Endothelial cell of umbilical vein (primary cell): Measurements from ENCODE around the gene RAB40C. TPM values are rescaled to one million over a fixed set of nuclear protein-coding genes. Genes with fewer than 3 reads are reported as not detected.

Source experiments
- BruUV-seq: library from RNA; stranded (reverse); fragments of 400-500 nt; replicated peaks from 2 replicates; lab custom pipeline; 2021; lab: Mats Ljungman, UMichigan
- CTCF ChIA-PET: fragments of 300-600, 350-600 bp; sonication (Branson Sonifier 250); formaldehyde crosslinking; loops from one replicate; lab custom pipeline; 2021; ENCODE audit warnings: antibody characterized with exemption, inconsistent platforms; lab: Charles Lee
- POLR2A ChIA-PET: fragments of 300-600, 350-600 bp; sonication (Branson Sonifier 250); formaldehyde crosslinking; loops from one replicate; lab custom pipeline; 2021; ENCODE audit warnings: antibody characterized with exemption, inconsistent platforms; lab: Charles Lee
- DNase-seq: peaks from one replicate; pipeline ENCODE4 v3.0.0-alpha.2; 2011; ENCODE audit warnings: low read depth, low spot score
- FAIRE-seq: peaks from 2 replicates; lab custom pipeline; 2011; peaks lifted over from hg19 to GRCh38; lab: Jason Lieb, UNC
- H2AFZ ChIP-seq: 2 replicates; pipeline ENCODE4 v1.6.0; 2012; ENCODE audit warnings: low read depth, low read length, control low read depth, inconsistent platforms
- H3K27ac ChIP-seq: 2 replicates; pipeline ENCODE4 v1.5.1; 2011; ENCODE audit warnings: low read depth, mild to moderate bottlenecking, control low read depth, low read length, moderate library complexity; ENCODE audit not compliant: insufficient read depth
- H3K27me3 ChIP-seq, 2 experiments: 2 replicates each; pipeline versions ENCODE4 v1.6.0 to v1.6.1; 2011; ENCODE audit warnings: low read length in 2 of 2, mixed read lengths in 1 of 2; ENCODE audit not compliant: control insufficient read depth in 2 of 2, insufficient read depth in 2 of 2
- H3K36me3 ChIP-seq, 2 experiments: 2 replicates in 1 of 2; 3 replicates in 1 of 2; pipeline ENCODE4 v1.5.1; 2011; ENCODE audit warnings: low read length in 2 of 2, mild to moderate bottlenecking in 1 of 2, moderate library complexity in 1 of 2; ENCODE audit not compliant: control insufficient read depth in 2 of 2, insufficient read depth in 2 of 2; ENCODE audit errors: extremely low read depth in 1 of 2
- H3K4me1 ChIP-seq: 3 replicates; pipeline ENCODE4 v1.5.1; 2011; ENCODE audit warnings: mild to moderate bottlenecking, low read length; ENCODE audit not compliant: control insufficient read depth, insufficient read depth; ENCODE audit errors: extremely low read depth
- H3K4me2 ChIP-seq: 2 replicates; pipeline ENCODE4 v1.6.1; 2011; ENCODE audit warnings: low read length, control low read depth, mixed read lengths; ENCODE audit not compliant: insufficient read depth
- H3K4me3 ChIP-seq, 3 experiments: fragments of 200-600 bp in 1 of 3; sonication (generic), shearing (Covaris generic) in 1 of 3; replicated peaks in 1 of 3; 2 replicates each; pipeline ENCODE4 v1.5.1; 2011 to 2016; ENCODE audit warnings: control low read depth in 3 of 3, low read length in 3 of 3, mild to moderate bottlenecking in 2 of 3, inconsistent platforms in 1 of 3, low read depth in 1 of 3, moderate library complexity in 1 of 3; ENCODE audit not compliant: insufficient read depth in 1 of 3
- H3K79me2 ChIP-seq: 2 replicates; pipeline ENCODE4 v1.6.0; 2012; ENCODE audit warnings: low read length, inconsistent platforms; ENCODE audit not compliant: control insufficient read depth, insufficient read depth
- H3K9ac ChIP-seq: replicated peaks from 2 replicates; pipeline ENCODE3; 2011; ENCODE audit warnings: low read length, control low read depth; ENCODE audit not compliant: insufficient read depth; ENCODE audit errors: extremely low read depth
- H3K9me1 ChIP-seq: replicated peaks from 3 replicates; pipeline ENCODE4 v1.6.0; 2011; ENCODE audit warnings: mild to moderate bottlenecking, low read length; ENCODE audit not compliant: control insufficient read depth, insufficient read depth; ENCODE audit errors: extremely low read depth
- H3K9me3 ChIP-seq: replicated peaks from 2 replicates; pipeline ENCODE4 v1.5.1; 2012; ENCODE audit warnings: low read length, inconsistent platforms; ENCODE audit not compliant: control insufficient read depth, insufficient read depth
- H4K20me1 ChIP-seq: replicated peaks from 2 replicates; pipeline ENCODE3; 2011; ENCODE audit warnings: mild to moderate bottlenecking, low read length; ENCODE audit not compliant: control insufficient read depth, insufficient read depth; ENCODE audit errors: extremely low read depth
- CTCF ChIP-seq, 2 donors: IDR thresholded peaks; 1 replicate in 1 of 2; 2 replicates in 1 of 2; pipeline ENCODE4 v1.5.1; 2011; ENCODE audit warnings: low read length in 2 of 2, mild to moderate bottlenecking in 2 of 2, moderate library complexity in 2 of 2, control low read depth in 1 of 2, inconsistent platforms in 1 of 2, low read depth in 1 of 2; ENCODE audit not compliant: insufficient read depth in 1 of 2; ENCODE audit errors: extremely low read depth in 1 of 2
- EZH2 ChIP-seq: IDR thresholded peaks from 2 replicates; pipeline ENCODE4 v1.6.1; 2012; ENCODE audit warnings: borderline replicate concordance, low read depth, mild to moderate bottlenecking, moderate library complexity, low read length, inconsistent platforms; ENCODE audit not compliant: severe bottlenecking
- FOS ChIP-seq: IDR thresholded peaks from 2 replicates; pipeline ENCODE4 v1.6.1; 2011; ENCODE audit warnings: mild to moderate bottlenecking, low read length, moderate library complexity, borderline replicate concordance; ENCODE audit not compliant: insufficient read depth
- GATA2 ChIP-seq: IDR thresholded peaks from 2 replicates; pipeline ENCODE4 v1.7.0; 2011; ENCODE audit warnings: low read depth, mild to moderate bottlenecking, moderate library complexity, mixed read lengths, low read length; ENCODE audit not compliant: insufficient read length, insufficient read depth
- JUN ChIP-seq: IDR thresholded peaks from 2 replicates; pipeline ENCODE4 v1.6.1; 2011; ENCODE audit warnings: borderline replicate concordance, low read depth; ENCODE audit not compliant: insufficient read length, insufficient read depth
- MAX ChIP-seq: IDR thresholded peaks from 2 replicates; pipeline ENCODE4 v1.6.1; 2011; ENCODE audit not compliant: insufficient read depth, insufficient read length
- MYC ChIP-seq: IDR thresholded peaks from one replicate; pipeline ENCODE4 v1.6.1; 2011; ENCODE audit warnings: mild to moderate bottlenecking, low read depth, low read length
- POLR2A ChIP-seq: IDR thresholded peaks from 2 replicates; pipeline ENCODE4 v1.6.1; 2012; ENCODE audit warnings: low read depth, mild to moderate bottlenecking, control low read depth, low read length
- POLR2AphosphoS5 ChIP-seq: IDR thresholded peaks from 2 replicates; pipeline ENCODE4 v1.6.1; 2012; ENCODE audit warnings: low read depth, mild to moderate bottlenecking, control low read depth, low read length, moderate library complexity; ENCODE audit not compliant: insufficient read depth
- dilution Hi-C: fragments of 300-500 bp; cut with MboI; formaldehyde crosslinking; loops from one replicate; pipeline ENCODE4 v1.15.0; 2019; ENCODE audit warnings: low sequenced_read_pairs; ENCODE audit not compliant: extremely low pct_ligation_motif_present
- intact Hi-C: fragments of 100-400 bp; cut with micrococcal nuclease; formaldehyde crosslinking; loops from one replicate; pipeline ENCODE4 v1.10.0; 2022
- polyA plus RNA-seq, 4 experiments: library from polyadenylated mRNA; depleted of rRNA in 3 of 4; stranded (reverse) in 3 of 4; unstranded in 1 of 4; fragments of >200 nt; gene quantifications; 2 replicates each; pipeline versions ENCODE4 v1.2.1 to v1.2.3, GENCODE V29; 2011 to 2012; ENCODE audit warnings: missing spikeins in 1 of 4
- total RNA-seq: library from RNA; stranded (reverse); gene quantifications from 2 replicates; pipeline ENCODE4 v1.2.3, GENCODE V29; 2021

Gene RAB40C
- total and polyA plus RNA-seq, 2 donors (not counting 3 experiments of a cell fraction or from before 2014, with no cell fraction given): 12.4 to 18.8 TPM

- Histone ChIP-seq H3K9ac (peak overlapping the region; percentile 72), H3K27me3 (no peaks in the 10 kb centered on the region), H3K4me1 (peaks cover 16% of the 10 kb centered on the region), H3K4me2 (peak overlapping the region; percentile 19), H3K79me2 (peaks cover 18% of the 10 kb centered on the region), H3K9me1 (no peaks in the 10 kb centered on the region), H2AFZ (no peak overlapping the region), H3K36me3 (peaks cover 0 to 3% of the 10 kb centered on the region in 2 experiments), H3K4me3 (peak overlapping the region; percentile 24 to 77 (median 54)), H3K27ac (peak overlapping the region; percentile 68), H3K9me3 (no peaks in the 10 kb centered on the region), H4K20me1 (no peaks in the 10 kb centered on the region)
- dilution Hi-C loops: no loop called here
- ChIA-PET CTCF (interaction anchor here (1.7 kb wide), 1 partner anchor 10 kb away, joined by 5 read pairs; no protein-coding TSS in a partner anchor), POLR2A (no interaction called here)
- peak; percentile 69 for DNase-seq
- TF ChIP-seq JUN (no peak), POLR2AphosphoS5 (no peak), CTCF (IDR thresholded peaks at IDR 0.05; ENCODE audit: extremely low read depth in 1 of 2, insufficient read depth in 1 of 2, low read depth in 1 of 2, low read length in 2 of 2) (no peak), POLR2A (no peak), EZH2 (no peak), FOS (no peak), GATA2 (no peak), MYC (no peak), MAX (no peak)
- FAIRE-seq: peak; percentile 28
- no TSS peak for BruUV-seq
- intact Hi-C loops: loop anchor here (2.0 to 5.0 kb wide), 2 partner anchors 38 to 196 kb away; no protein-coding TSS in a partner anchor
Measured at GRCh38 chr16:588639-588888, 1.3 kb upstream of the RAB40C start.
